ENCODE results near the gene ZIC4.

Gene ZIC4

GRCh38 chr3:147404800-147405230 is 1.5 kb downstream of the ZIC4 start:
- no peak for DNase-seq

DNA sequence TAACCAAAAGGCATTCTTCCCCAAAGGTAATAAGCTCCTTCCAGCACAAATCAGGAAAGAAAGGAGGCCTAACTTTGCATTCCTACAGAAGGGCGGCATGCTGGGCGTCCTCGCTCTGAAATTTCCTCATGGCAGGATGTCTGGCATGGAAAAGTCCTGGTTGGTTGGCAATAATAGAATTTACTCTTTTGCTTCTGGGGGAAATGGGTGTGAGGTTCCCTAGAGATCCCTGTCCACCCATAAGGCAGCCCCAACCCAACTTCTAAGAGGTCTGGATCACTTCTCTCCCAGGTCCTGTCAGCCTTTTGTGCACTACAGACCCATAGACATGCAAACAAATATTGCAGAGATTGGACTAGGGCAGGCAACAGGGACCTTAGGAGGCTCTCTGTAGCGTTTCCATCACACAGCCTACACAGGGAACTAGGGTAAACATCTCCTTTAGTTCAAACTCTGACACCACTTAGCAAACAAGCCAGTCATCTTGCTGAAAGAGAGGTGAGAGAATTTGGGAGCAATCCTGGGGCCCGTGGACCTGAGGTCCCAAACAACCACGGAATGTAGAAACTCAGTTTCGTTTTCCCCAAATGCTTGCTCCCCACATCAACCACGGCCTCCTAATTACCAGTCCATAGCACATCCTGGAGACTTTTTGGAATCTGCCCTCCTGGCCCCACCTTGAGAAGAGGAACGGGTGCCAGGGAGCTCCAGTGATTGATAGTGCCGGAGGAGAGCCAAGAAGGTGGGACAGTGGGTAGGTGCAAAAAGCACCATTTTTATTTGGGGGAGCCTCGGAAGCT is 2.1 kb downstream of the ZIC4 start:
- no peak for DNase-seq

DNA sequence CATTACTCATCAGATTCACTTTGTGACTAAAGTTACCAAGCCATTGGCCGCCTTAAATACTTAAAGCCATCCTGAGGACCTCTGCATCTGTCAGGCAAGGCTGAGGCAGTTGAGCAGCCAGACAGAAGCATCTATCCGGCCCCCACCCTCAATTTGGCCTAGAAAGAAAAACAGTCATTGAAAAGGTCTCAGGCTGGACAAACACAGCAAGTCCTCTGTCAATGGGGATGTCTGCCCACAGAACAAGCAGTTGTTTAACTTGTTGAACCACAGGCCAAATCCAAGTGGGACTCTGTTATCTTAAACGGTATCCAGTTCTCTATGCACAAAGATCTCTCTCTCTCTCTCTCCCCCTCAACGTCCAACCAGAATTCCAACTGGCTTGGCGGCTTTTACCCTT is 2.8 kb downstream of the ZIC4 start:
- DNase-seq: no peak

DNA sequence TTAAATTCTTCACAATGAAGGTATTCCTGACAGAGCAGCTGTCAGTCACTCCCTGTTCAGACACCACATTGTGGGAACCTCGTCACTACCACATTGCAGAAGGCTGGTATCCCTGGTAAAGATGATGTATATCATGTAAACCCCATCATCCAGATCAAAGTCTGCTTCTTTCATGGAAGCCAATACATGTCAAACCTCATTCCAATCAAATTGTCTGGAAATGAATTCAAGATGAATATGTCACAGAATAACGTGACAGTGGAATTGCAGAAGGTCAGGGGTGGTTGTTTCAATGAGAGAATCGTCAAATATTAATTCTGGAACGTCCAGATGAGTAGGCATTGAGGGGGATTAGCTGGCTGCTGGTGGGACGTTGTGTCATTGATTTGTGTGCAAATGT is 4.2 kb downstream of the ZIC4 start:
- no peak for DNase-seq

GRCh38 chr3:147401421-147401820 is 4.9 kb downstream of the ZIC4 start:
- DNase-seq: no peak

DNA sequence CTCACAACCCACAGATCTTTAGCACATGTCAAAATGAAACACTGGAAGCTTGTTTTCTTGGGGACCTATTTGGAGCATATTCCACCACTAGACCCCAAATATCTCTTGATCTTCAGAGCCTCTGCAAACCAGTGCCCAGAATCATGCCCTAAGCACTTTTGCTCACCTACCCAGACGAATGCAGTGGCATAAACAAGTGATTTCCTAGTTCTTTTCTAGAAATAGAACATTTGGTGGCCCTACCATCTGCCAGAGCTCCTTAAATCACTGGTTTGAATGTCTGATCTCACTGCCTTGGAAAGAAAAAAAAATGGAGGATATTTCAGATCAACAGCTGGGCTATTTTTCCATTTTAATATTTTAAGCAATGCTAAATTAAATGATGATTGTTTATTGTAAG is 5.3 kb downstream of the ZIC4 start:
- DNase-seq: no peak

- DNase-seq: no peak
These were observed 6.2 kb downstream of the ZIC4 start for GRCh38 chr3:147400111-147400510.

GRCh38 chr3:147398813-147399534 is 7.4 kb downstream of the ZIC4 start:
- DNase-seq: no peak

DNA sequence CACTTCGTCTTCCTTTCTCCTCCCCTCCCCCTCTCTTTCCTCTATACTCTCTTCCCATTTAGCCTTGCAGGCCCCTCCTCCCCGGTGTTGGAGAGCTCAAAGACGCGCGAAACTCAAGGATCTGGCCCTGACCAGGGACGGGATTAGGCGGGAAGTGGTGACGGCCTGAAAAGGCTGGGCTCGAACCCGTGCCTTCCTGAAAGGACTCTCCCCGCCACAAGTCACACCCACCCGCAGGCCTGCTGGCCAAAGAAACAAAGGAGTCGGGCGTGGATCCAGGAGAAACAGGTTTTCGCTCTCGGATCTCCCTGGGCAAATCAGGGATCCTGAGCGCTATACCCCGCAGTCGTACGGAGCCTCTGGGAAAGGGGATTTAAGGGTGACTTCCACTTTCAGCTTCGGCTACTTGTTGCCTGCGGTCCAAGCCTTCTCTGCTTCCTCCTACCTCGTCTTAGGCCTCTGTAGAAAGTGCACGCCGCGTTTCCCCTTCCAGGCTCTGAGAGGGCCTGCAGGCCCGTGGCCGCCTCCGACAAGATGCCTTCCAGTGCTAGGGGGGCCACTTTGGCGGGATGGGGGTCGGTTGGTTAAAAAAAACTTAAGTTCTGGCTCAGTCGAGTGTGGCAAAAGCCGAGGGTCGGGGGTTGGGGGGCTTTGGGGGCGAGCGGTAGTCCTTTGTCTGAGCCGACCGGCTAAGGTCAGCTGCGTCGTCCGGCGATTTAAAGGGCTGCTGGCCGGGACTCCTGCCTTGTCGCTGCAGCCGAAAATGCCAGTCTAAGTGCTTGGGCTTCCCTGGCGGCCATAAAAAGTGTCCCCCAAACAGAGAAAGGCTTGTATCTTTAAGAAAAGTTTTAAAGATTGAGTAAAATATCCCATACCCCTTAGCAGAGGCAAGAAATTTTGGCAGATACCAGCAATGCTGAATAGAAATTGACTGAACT is 8.2 kb downstream of the ZIC4 start:
- DNase-seq: no peak

GRCh38 chr3:147397155-147397874 is 9.0 kb downstream of the ZIC4 start:
- DNase-seq: no peak

- no peak for DNase-seq
These were observed 9.7 kb downstream of the ZIC4 start for GRCh38 chr3:147396712-147397046.

- DNase-seq: no peak
These were observed 10.2 kb downstream of the ZIC4 start for GRCh38 chr3:147395899-147396711.

DNA sequence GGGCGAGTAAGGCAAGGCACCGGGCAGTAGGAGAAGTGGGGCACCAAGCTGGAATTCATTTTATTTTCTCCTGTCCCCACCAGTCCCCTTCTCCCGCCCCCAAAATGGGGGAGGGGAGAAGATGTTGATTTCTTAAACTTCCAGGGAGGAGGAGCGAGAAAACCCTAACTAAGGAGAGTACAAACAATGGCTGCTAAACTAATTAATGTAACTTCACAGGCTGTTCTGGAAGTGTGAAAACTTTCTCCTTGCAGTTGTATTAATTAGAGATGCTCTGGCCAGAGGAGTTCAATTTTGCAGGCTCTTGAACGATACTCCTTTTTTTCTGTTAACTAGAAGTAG is 11.5 kb downstream of the ZIC4 start:
- no peak for DNase-seq

- DNase-seq: no peak
These were observed 12.1 kb downstream of the ZIC4 start for GRCh38 chr3:147393943-147394883.

- DNase-seq: peak; percentile 55 to 66
These were observed 12.9 kb downstream of the ZIC4 start for GRCh38 chr3:147393261-147393942.

- no peak for DNase-seq
These were observed 13.8 kb downstream of the ZIC4 start for GRCh38 chr3:147392625-147392946.

DNA sequence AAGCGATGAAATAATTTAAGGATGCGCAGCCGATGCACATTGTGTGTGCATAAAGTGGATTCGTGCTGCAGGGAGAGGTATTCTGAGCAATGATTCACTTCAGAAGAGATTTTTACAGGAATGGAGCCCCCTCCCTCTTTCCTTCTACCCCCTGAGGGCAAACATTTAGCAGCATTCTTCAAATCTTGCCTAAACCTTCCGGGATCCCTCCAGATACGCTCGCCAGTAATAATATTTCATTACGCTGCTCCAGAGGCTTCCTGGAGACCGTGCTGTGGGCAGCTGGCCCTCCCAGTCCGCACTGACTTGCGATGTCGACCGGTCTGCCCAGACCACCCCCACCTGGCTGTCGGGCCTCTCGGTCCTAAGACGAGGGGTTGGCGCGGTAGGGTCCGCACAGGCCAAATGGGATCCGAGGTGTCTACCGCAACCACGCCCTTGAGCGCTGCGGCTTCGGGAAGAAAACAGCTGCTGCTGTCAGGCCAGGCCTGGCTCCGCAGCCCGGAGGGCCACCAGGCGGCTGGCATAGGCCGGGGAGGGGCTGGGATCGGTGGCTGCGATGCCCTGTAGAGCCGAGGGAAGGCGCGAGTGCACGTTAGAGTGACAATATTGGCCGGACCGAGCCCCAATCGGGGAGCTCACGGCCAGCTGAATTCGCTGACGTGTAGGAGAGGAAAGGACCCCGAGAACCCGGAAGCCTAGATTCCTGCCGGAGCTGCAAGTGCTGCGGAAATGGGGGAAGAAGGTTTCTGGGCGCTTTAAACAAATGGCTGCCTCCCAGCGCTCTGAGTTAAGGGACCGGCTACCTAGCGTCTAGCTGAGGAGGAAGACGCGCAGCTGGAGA is 14.3 kb downstream of the ZIC4 start:
- DNase-seq: peak in 1 of 2 experiments; percentile 26

DNA sequence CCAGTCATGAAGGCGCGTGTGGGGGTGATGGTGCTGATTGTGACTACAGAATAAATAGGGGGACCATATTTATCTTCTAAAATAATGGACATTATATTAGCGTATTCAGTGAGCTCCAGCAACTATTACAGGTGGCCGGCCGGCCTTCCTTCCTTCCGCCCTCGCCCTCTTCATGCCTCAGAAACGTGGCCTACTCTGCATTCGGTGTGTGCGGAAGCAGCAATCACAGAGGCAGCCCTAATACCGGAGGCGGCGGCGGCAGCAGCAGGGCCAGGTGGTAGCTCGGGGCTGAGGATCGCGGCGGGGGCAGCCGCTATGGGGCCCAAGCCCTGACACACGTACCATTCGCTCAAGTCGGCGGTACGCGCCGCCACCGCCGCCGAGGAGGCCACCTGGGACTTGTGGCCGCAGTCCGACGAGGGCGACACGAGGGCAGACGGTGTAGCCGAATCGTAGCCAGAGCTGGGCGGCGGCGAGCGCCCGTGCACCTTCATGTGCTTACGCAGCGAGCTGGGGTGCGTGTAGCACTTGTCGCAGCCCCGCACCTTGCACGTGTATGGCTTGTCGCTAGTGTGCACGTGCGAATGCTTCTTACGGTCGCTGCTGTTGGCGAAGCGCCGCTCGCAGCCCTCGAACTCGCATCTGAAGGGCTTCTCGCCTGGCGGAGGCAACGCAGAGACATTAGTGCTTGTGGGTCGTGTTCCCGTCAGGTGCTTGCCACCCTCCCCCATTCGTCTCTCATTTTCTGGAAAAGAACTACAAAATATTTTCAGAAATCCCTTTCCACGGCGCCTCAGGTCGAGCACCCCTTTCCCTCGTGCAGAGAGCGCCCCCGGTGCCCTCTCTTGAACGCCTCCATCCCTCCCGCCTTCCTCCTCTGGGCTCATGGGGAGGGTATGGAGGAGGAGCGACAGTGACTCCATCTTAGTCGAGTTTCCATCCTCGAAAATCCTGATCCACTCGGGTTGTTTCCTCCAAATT is 15.5 kb downstream of the ZIC4 start:
- no peak for DNase-seq
